WTC11 (cell line): ENCODE data around the gene TRIM44. TPM values are rescaled to one million over a fixed set of nuclear protein-coding genes. Genes with fewer than 3 reads are reported as not detected.

Source experiments
- ATAC-seq: fragments of 200-7000 bp; cut with Tn5 transposase; 2 replicates; pipeline ENCODE4 v1.10.0; 2021; ENCODE audit warnings: mild to moderate bottlenecking, moderate library complexity
- CTCF ChIA-PET: fragments of 300-600 bp; sonication (Branson Sonifier 250); formaldehyde crosslinking; loops from one replicate; lab custom pipeline; 2021; ENCODE audit warnings: antibody characterized with exemption; lab: Charles Lee
- POLR2A ChIA-PET: fragments of 350-600 bp; sonication (Branson Sonifier 250); formaldehyde crosslinking; loops from one replicate; lab custom pipeline; 2021; ENCODE audit warnings: antibody characterized with exemption; lab: Charles Lee
- DNase-seq: peaks from one replicate; pipeline ENCODE4 v3.0.0; 2021; ENCODE audit warnings: low spot score
- H3K27ac Mint-ChIP-seq: 2 replicates; pipeline ENCODE4 v1.8.0; 2021; ENCODE audit warnings: mixed read lengths
- H3K27me3 Mint-ChIP-seq: 2 replicates; pipeline ENCODE4 v1.8.0; 2021; ENCODE audit warnings: low read depth, mild to moderate bottlenecking, moderate library complexity, mixed read lengths
- H3K36me3 Mint-ChIP-seq: 2 replicates; pipeline ENCODE4 v1.8.0; 2021; ENCODE audit warnings: mixed read lengths
- H3K4me1 Mint-ChIP-seq: 2 replicates; pipeline ENCODE4 v1.8.0; 2022; ENCODE audit warnings: mixed read lengths
- H3K4me3 Mint-ChIP-seq: 2 replicates; pipeline ENCODE4 v1.8.0; 2021; ENCODE audit warnings: mild to moderate bottlenecking, moderate library complexity, mixed read lengths
- H3K9me3 Mint-ChIP-seq: 2 replicates; pipeline ENCODE4 v1.8.0; 2021; ENCODE audit warnings: mixed read lengths
- CREB1 ChIP-seq: sonication (generic); formaldehyde crosslinking; IDR thresholded peaks from 2 replicates; pipeline ENCODE4 v1.8.0; 2023; ENCODE audit warnings: mild to moderate bottlenecking, missing genetic modification reagents
- CREM ChIP-seq: sonication (generic); formaldehyde crosslinking; IDR thresholded peaks from 2 replicates; pipeline ENCODE4 v1.8.1; 2022; ENCODE audit warnings: mild to moderate bottlenecking, missing genetic modification reagents, moderate library complexity
- GABPB1 ChIP-seq: sonication (generic); formaldehyde crosslinking; IDR thresholded peaks from 2 replicates; pipeline ENCODE4 v1.8.1; 2023; ENCODE audit warnings: mild to moderate bottlenecking, missing genetic modification reagents
- GRHL2 ChIP-seq: fragments of 250-450 bp; sonication (Bioruptor Pico); IDR thresholded peaks from 2 replicates; pipeline ENCODE4 v1.8.0; 2022; ENCODE audit warnings: mild to moderate bottlenecking, moderate library complexity; ENCODE audit not compliant: insufficient replicate concordance, severe bottlenecking
- JUN ChIP-seq: sonication (generic); formaldehyde crosslinking; IDR thresholded peaks from 2 replicates; pipeline ENCODE4 v1.8.0; 2023; ENCODE audit warnings: mild to moderate bottlenecking, missing genetic modification reagents
- KAT7 ChIP-seq: sonication (generic); formaldehyde crosslinking; IDR thresholded peaks from 2 replicates; pipeline ENCODE4 v1.8.1; 2023; ENCODE audit warnings: missing genetic modification reagents, mild to moderate bottlenecking, borderline replicate concordance
- NFYB ChIP-seq: sonication (generic); formaldehyde crosslinking; conservative IDR thresholded peaks from 2 replicates; pipeline ENCODE4 v1.8.0; 2022; ENCODE audit warnings: low read depth, missing genetic modification reagents
- NR3C1 ChIP-seq: sonication (generic); formaldehyde crosslinking; conservative IDR thresholded peaks from 2 replicates; pipeline ENCODE4 v1.8.1; 2023; ENCODE audit warnings: low read depth, mild to moderate bottlenecking, missing genetic modification reagents
- PRRX2 ChIP-seq: fragments of 250-450 bp; sonication (Bioruptor Pico); IDR thresholded peaks from 2 replicates; pipeline ENCODE4 v1.8.0; 2021; ENCODE audit warnings: mild to moderate bottlenecking
- RELA ChIP-seq: sonication (generic); formaldehyde crosslinking; IDR thresholded peaks from 2 replicates; pipeline ENCODE4 v1.8.1; 2022; ENCODE audit warnings: missing genetic modification reagents, mild to moderate bottlenecking, borderline replicate concordance
- RORB ChIP-seq: fragments of 250-450 bp; sonication (Bioruptor Pico); IDR thresholded peaks from 2 replicates; pipeline ENCODE4 v1.9.0; 2021; ENCODE audit warnings: mild to moderate bottlenecking
- SMAD4 ChIP-seq: sonication (generic); formaldehyde crosslinking; IDR thresholded peaks from 2 replicates; pipeline ENCODE4 v1.8.0; 2022; ENCODE audit warnings: mild to moderate bottlenecking, missing genetic modification reagents
- TEAD4 ChIP-seq: sonication (generic); formaldehyde crosslinking; IDR thresholded peaks from 2 replicates; pipeline ENCODE4 v1.8.0; 2022; ENCODE audit warnings: mild to moderate bottlenecking, missing genetic modification reagents
- ZBTB21 ChIP-seq: sonication (generic); formaldehyde crosslinking; IDR thresholded peaks from 2 replicates; pipeline ENCODE4 v1.8.1; 2023; ENCODE audit warnings: mild to moderate bottlenecking, missing genetic modification reagents, borderline replicate concordance
- ZNF138 ChIP-seq: sonication (generic); formaldehyde crosslinking; conservative IDR thresholded peaks from 2 replicates; pipeline ENCODE4 v1.8.1; 2022; ENCODE audit warnings: mild to moderate bottlenecking, moderate library complexity, missing genetic modification reagents
- ZNF263 ChIP-seq: sonication (generic); formaldehyde crosslinking; IDR thresholded peaks from 2 replicates; pipeline ENCODE4 v1.8.1; 2022; ENCODE audit warnings: low read depth, mild to moderate bottlenecking, moderate library complexity, missing genetic modification reagents
- total RNA-seq: library from RNA; stranded (reverse); gene quantifications from 3 replicates; pipeline ENCODE4 v1.2.3, GENCODE V29; 2021
- TF ChIP-seq, protein P1 (sequence below): sonication (generic); formaldehyde crosslinking; IDR thresholded peaks from 2 replicates; pipeline ENCODE4 v1.8.0; 2022; ENCODE audit warnings: mild to moderate bottlenecking, missing genetic modification reagents
- TF ChIP-seq, protein P2 (sequence below): fragments of 200-600 bp; IDR thresholded peaks from 2 replicates; pipeline ENCODE4 v1.8.0; 2022; ENCODE audit warnings: antibody characterized with exemption
- TF ChIP-seq, protein P3 (sequence below): sonication (generic); formaldehyde crosslinking; IDR thresholded peaks from 2 replicates; pipeline ENCODE4 v1.8.1; 2023; ENCODE audit warnings: mild to moderate bottlenecking, missing genetic modification reagents, moderate library complexity
- TF ChIP-seq, protein P4 (sequence below): sonication (generic); formaldehyde crosslinking; IDR thresholded peaks from 2 replicates; pipeline ENCODE4 v1.8.0; 2023; ENCODE audit warnings: mild to moderate bottlenecking, missing genetic modification reagents
- TF ChIP-seq, protein P5 (sequence below): fragments of 250-450 bp; sonication (Bioruptor Pico); IDR thresholded peaks from 2 replicates; pipeline ENCODE4 v1.8.0; 2021; ENCODE audit warnings: mild to moderate bottlenecking
- TF ChIP-seq, protein P6 (sequence below): sonication (generic); formaldehyde crosslinking; IDR thresholded peaks from 2 replicates; pipeline ENCODE4 v1.8.1; 2023; ENCODE audit warnings: mild to moderate bottlenecking, missing genetic modification reagents
- TF ChIP-seq, protein P7 (sequence below): sonication (generic); formaldehyde crosslinking; IDR thresholded peaks from 2 replicates; pipeline ENCODE4 v1.8.1; 2023; ENCODE audit warnings: mild to moderate bottlenecking, missing genetic modification reagents, borderline replicate concordance

Gene TRIM44
- total RNA-seq, 1 experiment from 2014 or later, result 27.4 TPM

DNA sequence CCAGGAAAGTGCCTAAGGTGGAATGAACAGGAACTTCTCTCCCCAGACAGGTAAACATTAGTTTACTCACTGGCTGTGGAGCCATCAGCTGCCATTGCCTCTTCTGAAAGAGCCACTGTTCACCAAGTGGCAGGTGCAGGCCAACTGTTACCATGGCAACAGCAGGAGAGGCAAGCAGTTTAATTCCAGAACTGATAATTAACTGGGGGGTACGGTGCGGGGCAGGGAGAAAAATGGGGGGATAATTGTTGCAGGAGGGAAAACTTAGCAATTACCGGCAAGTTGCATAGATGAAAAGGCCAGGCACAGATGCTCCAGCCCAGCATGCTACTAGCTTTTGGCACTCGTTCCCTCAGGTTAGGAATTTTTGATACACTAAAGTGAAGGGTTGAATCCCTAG is 85.1 kb downstream of the TRIM44 start:
- CTCF ChIA-PET, result interaction anchor here (0.9 to 3.5 kb wide), 2 partner anchors 74 to 745 kb away, joined by 3 to 13 read pairs; no protein-coding TSS in a partner anchor
- no peak overlapping the region for H3K4me3 Mint-ChIP-seq
- H3K9me3 Mint-ChIP-seq, result no peaks in the 10 kb centered on the region
- no peak overlapping the region for H3K27ac Mint-ChIP-seq
- POLR2A ChIA-PET, result no interaction called here
- H3K36me3 Mint-ChIP-seq, result no peaks in the 10 kb centered on the region
- DNase-seq, result no peak
- TF ChIP-seq NR3C1 (CRISPR knock-in tag) (no peak), NFYB (no peak), RORB (CRISPR knock-in tag) (no peak), ZBTB21 (CRISPR knock-in tag) (no peak), CREM (CRISPR knock-in tag) (no peak), CREB1 (CRISPR knock-in tag) (no peak), GRHL2 (CRISPR knock-in tag) (no peak), ZNF138 (CRISPR knock-in tag) (no peak), GABPB1 (CRISPR knock-in tag) (no peak), JUN (CRISPR knock-in tag) (no peak), RELA (CRISPR knock-in tag) (no peak)
- TF ChIP-seq, protein P1, sequence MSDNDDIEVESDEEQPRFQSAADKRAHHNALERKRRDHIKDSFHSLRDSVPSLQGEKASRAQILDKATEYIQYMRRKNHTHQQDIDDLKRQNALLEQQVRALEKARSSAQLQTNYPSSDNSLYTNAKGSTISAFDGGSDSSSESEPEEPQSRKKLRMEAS (CRISPR knock-in tag), result no peak
- TF ChIP-seq, protein P2, sequence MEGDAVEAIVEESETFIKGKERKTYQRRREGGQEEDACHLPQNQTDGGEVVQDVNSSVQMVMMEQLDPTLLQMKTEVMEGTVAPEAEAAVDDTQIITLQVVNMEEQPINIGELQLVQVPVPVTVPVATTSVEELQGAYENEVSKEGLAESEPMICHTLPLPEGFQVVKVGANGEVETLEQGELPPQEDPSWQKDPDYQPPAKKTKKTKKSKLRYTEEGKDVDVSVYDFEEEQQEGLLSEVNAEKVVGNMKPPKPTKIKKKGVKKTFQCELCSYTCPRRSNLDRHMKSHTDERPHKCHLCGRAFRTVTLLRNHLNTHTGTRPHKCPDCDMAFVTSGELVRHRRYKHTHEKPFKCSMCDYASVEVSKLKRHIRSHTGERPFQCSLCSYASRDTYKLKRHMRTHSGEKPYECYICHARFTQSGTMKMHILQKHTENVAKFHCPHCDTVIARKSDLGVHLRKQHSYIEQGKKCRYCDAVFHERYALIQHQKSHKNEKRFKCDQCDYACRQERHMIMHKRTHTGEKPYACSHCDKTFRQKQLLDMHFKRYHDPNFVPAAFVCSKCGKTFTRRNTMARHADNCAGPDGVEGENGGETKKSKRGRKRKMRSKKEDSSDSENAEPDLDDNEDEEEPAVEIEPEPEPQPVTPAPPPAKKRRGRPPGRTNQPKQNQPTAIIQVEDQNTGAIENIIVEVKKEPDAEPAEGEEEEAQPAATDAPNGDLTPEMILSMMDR, result no peak
- TF ChIP-seq, protein P3, sequence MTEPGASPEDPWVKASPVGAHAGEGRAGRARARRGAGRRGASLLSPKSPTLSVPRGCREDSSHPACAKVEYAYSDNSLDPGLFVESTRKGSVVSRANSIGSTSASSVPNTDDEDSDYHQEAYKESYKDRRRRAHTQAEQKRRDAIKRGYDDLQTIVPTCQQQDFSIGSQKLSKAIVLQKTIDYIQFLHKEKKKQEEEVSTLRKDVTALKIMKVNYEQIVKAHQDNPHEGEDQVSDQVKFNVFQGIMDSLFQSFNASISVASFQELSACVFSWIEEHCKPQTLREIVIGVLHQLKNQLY, result no peak
- TF ChIP-seq, all 79 proteins: peak for 0
- H3K27me3 Mint-ChIP-seq, result no peaks in the 10 kb centered on the region
- no peak for ATAC-seq
- peaks cover 11% of the 10 kb centered on the region for H3K4me1 Mint-ChIP-seq

DNA sequence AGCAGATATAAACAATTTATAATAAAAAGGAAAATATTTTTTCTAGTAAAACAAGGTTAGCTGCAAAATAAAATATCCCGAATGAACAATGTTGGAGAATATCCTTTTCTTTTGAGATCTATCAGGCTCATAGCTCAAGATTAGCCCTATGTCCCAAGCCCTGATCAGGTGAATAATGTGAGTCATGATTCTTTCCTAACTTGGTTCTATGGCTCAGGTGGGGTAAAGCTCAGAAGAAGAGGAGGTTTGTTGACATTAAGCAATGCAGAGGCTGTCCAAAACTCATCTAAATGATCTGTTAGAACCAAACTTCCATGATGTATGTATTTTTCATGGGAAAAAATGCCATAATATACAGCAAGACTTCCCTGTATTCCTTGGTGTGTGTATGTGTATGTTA is 86.1 kb downstream of the TRIM44 start:
- no peaks in the 10 kb centered on the region for H3K9me3 Mint-ChIP-seq
- H3K36me3 Mint-ChIP-seq, result no peaks in the 10 kb centered on the region
- CTCF ChIA-PET, result interaction anchor here (1.2 to 3.5 kb wide), 2 partner anchors 73 to 321 kb away, joined by 3 to 13 read pairs; no protein-coding TSS in a partner anchor
- no peak for TF ChIP-seq SMAD4 (CRISPR knock-in tag)
- TF ChIP-seq ZNF263, result no peak
- TF ChIP-seq TEAD4 (CRISPR knock-in tag), result no peak
- TF ChIP-seq, protein P4, sequence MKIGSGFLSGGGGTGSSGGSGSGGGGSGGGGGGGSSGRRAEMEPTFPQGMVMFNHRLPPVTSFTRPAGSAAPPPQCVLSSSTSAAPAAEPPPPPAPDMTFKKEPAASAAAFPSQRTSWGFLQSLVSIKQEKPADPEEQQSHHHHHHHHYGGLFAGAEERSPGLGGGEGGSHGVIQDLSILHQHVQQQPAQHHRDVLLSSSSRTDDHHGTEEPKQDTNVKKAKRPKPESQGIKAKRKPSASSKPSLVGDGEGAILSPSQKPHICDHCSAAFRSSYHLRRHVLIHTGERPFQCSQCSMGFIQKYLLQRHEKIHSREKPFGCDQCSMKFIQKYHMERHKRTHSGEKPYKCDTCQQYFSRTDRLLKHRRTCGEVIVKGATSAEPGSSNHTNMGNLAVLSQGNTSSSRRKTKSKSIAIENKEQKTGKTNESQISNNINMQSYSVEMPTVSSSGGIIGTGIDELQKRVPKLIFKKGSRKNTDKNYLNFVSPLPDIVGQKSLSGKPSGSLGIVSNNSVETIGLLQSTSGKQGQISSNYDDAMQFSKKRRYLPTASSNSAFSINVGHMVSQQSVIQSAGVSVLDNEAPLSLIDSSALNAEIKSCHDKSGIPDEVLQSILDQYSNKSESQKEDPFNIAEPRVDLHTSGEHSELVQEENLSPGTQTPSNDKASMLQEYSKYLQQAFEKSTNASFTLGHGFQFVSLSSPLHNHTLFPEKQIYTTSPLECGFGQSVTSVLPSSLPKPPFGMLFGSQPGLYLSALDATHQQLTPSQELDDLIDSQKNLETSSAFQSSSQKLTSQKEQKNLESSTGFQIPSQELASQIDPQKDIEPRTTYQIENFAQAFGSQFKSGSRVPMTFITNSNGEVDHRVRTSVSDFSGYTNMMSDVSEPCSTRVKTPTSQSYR (CRISPR knock-in tag), result no peak
- TF ChIP-seq, protein P5, sequence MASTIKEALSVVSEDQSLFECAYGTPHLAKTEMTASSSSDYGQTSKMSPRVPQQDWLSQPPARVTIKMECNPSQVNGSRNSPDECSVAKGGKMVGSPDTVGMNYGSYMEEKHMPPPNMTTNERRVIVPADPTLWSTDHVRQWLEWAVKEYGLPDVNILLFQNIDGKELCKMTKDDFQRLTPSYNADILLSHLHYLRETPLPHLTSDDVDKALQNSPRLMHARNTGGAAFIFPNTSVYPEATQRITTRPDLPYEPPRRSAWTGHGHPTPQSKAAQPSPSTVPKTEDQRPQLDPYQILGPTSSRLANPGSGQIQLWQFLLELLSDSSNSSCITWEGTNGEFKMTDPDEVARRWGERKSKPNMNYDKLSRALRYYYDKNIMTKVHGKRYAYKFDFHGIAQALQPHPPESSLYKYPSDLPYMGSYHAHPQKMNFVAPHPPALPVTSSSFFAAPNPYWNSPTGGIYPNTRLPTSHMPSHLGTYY (CRISPR knock-in tag), result no peak
- no peak for TF ChIP-seq KAT7 (CRISPR knock-in tag)
- TF ChIP-seq PRRX2 (CRISPR knock-in tag), result no peak
- TF ChIP-seq, protein P6, sequence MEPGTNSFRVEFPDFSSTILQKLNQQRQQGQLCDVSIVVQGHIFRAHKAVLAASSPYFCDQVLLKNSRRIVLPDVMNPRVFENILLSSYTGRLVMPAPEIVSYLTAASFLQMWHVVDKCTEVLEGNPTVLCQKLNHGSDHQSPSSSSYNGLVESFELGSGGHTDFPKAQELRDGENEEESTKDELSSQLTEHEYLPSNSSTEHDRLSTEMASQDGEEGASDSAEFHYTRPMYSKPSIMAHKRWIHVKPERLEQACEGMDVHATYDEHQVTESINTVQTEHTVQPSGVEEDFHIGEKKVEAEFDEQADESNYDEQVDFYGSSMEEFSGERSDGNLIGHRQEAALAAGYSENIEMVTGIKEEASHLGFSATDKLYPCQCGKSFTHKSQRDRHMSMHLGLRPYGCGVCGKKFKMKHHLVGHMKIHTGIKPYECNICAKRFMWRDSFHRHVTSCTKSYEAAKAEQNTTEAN (CRISPR knock-in tag), result no peak
- TF ChIP-seq, protein P7, sequence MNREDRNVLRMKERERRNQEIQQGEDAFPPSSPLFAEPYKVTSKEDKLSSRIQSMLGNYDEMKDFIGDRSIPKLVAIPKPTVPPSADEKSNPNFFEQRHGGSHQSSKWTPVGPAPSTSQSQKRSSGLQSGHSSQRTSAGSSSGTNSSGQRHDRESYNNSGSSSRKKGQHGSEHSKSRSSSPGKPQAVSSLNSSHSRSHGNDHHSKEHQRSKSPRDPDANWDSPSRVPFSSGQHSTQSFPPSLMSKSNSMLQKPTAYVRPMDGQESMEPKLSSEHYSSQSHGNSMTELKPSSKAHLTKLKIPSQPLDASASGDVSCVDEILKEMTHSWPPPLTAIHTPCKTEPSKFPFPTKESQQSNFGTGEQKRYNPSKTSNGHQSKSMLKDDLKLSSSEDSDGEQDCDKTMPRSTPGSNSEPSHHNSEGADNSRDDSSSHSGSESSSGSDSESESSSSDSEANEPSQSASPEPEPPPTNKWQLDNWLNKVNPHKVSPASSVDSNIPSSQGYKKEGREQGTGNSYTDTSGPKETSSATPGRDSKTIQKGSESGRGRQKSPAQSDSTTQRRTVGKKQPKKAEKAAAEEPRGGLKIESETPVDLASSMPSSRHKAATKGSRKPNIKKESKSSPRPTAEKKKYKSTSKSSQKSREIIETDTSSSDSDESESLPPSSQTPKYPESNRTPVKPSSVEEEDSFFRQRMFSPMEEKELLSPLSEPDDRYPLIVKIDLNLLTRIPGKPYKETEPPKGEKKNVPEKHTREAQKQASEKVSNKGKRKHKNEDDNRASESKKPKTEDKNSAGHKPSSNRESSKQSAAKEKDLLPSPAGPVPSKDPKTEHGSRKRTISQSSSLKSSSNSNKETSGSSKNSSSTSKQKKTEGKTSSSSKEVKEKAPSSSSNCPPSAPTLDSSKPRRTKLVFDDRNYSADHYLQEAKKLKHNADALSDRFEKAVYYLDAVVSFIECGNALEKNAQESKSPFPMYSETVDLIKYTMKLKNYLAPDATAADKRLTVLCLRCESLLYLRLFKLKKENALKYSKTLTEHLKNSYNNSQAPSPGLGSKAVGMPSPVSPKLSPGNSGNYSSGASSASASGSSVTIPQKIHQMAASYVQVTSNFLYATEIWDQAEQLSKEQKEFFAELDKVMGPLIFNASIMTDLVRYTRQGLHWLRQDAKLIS (CRISPR knock-in tag), result no peak

More for the DNA sequence above, 86.1 kb downstream of the TRIM44 start:
- Mint-ChIP-seq H3K4me3 (no peak overlapping the region), H3K27ac (no peak overlapping the region), H3K27me3 (no peaks in the 10 kb centered on the region), H3K4me1 (peaks cover 11% of the 10 kb centered on the region)
- ATAC-seq (no peak), DNase-seq (no peak)
- POLR2A ChIA-PET, result no interaction called here
